HCT116 (cell line): Measurements from ENCODE around the gene ELANE. TPM values are rescaled to one million over a fixed set of nuclear protein-coding genes. Genes with fewer than 3 reads are reported as not detected.
A peak's percentile ranks its signal among the peaks of the same experiment; 100 is the strongest.

Experiments
- ATAC-seq: fragments of 200-7000 bp; cut with Tn5 transposase; 2 replicates; pipeline ENCODE4 v1.9.1; 2020; ENCODE audit warnings: mild to moderate bottlenecking, moderate library complexity
- BruUV-seq: library from RNA; stranded (reverse); fragments of 400-500 nt; replicated peaks from 2 replicates; lab custom pipeline; 2021; lab: Mats Ljungman, UMichigan
- CTCF ChIA-PET: fragments of 300-600 bp; sonication (Branson Sonifier 250); formaldehyde crosslinking; loops from one replicate; lab custom pipeline; 2021; ENCODE audit warnings: antibody characterized with exemption; lab: Charles Lee
- POLR2A ChIA-PET: fragments of 300-600, 350-600 bp; sonication (Branson Sonifier 250); formaldehyde crosslinking; loops from one replicate; lab custom pipeline; 2021; ENCODE audit warnings: antibody characterized with exemption; lab: Charles Lee
- RAD21 ChIA-PET, 2 experiments: fragments of 300-600 bp; sonication (Branson Sonifier 250); formaldehyde crosslinking; loops; one replicate each; lab custom pipeline; 2023; ENCODE audit warnings: low total read pairs in 2 of 2; ENCODE audit not compliant: uncharacterized antibody in 2 of 2, unreplicated experiment in 2 of 2, low non-redundant PET in 1 of 2; lab: Charles Lee
- DNase-seq: peaks from one replicate; pipeline ENCODE4 v3.0.0-alpha.2; 2010; ENCODE audit warnings: low read depth, low spot score
- H2AFZ ChIP-seq: fragments of 200-600 bp; shearing (Covaris generic), sonication (generic); 2 replicates; pipeline ENCODE4 v1.6.1; 2017; ENCODE audit warnings: low read depth, mixed run types, mixed read lengths, antibody characterized with exemption, low read length; ENCODE audit not compliant: poor library complexity, severe bottlenecking
- H3K27ac ChIP-seq: 2 replicates; pipeline ENCODE4 v1.5.1; 2012; ENCODE audit warnings: low read depth, low read length
- H3K27me3 ChIP-seq: fragments of 200-600 bp; sonication (generic); 2 replicates; pipeline ENCODE4 v1.6.1; 2016; ENCODE audit warnings: mixed run types, low read length, mixed read lengths; ENCODE audit not compliant: insufficient read depth
- H3K36me3 ChIP-seq, 2 experiments: fragments of 200-500 bp in 1 of 2; fragments of 200-600 bp in 1 of 2; sonication (Bioruptor generic) in 1 of 2; sonication (generic) in 1 of 2; 2 replicates each; pipeline versions ENCODE4 v1.5.1 to v1.6.1; 2014 to 2016; ENCODE audit warnings: low read length in 2 of 2, inconsistent platforms in 1 of 2, mixed read lengths in 1 of 2, mixed run types in 1 of 2; ENCODE audit not compliant: insufficient read depth in 2 of 2, control insufficient read depth in 1 of 2
- H3K4me1 ChIP-seq, 2 experiments: fragments of 200-600 bp in 1 of 2; sonication (generic) in 1 of 2; 2 replicates each; pipeline versions ENCODE4 v1.5.1 to v1.6.1; 2012 to 2017; ENCODE audit warnings: low read length in 2 of 2, inconsistent platforms in 1 of 2, mild to moderate bottlenecking in 1 of 2, mixed read lengths in 1 of 2, mixed run types in 1 of 2, moderate library complexity in 1 of 2; ENCODE audit not compliant: insufficient read depth in 2 of 2, control insufficient read depth in 1 of 2
- H3K4me2 ChIP-seq: fragments of 200-600 bp; sonication (generic); 2 replicates; pipeline ENCODE4 v1.6.1; 2017; ENCODE audit warnings: mixed run types, low read length, mixed read lengths
- H3K4me3 ChIP-seq, 2 experiments: fragments of 200-600 bp in 1 of 2; sonication (generic) in 1 of 2; replicated peaks in 1 of 2; 2 replicates each; pipeline ENCODE4 v1.5.1; 2011 to 2016; ENCODE audit warnings: low read length in 2 of 2, control low read depth in 1 of 2, low read depth in 1 of 2, mild to moderate bottlenecking in 1 of 2, mixed read lengths in 1 of 2, mixed run types in 1 of 2
- H3K79me2 ChIP-seq: fragments of 200-600 bp; sonication (generic); 2 replicates; pipeline ENCODE4 v1.6.1; 2017; ENCODE audit warnings: mild to moderate bottlenecking, mixed run types, low read length, moderate library complexity, mixed read lengths; ENCODE audit not compliant: insufficient read depth
- H3K9ac ChIP-seq: fragments of 200-600 bp; sonication (generic); 2 replicates; pipeline ENCODE4 v1.6.1; 2016; ENCODE audit warnings: low read length, mixed read lengths
- H3K9me2 ChIP-seq: fragments of 200-600 bp; sonication (generic), shearing (Covaris generic); 2 replicates; pipeline ENCODE4 v1.6.1; 2017; ENCODE audit warnings: mixed run types, mild to moderate bottlenecking, moderate library complexity; ENCODE audit not compliant: insufficient read depth
- H3K9me3 ChIP-seq, 2 experiments: fragments of 200-500 bp in 1 of 2; fragments of 200-600 bp in 1 of 2; sonication (Bioruptor generic) in 1 of 2; sonication (generic) in 1 of 2; 2 replicates each; pipeline ENCODE4 v1.6.1; 2014 to 2017; ENCODE audit warnings: low read length in 2 of 2, mixed read lengths in 2 of 2, inconsistent platforms in 1 of 2, low read depth in 1 of 2, mild to moderate bottlenecking in 1 of 2, mixed run types in 1 of 2, moderate library complexity in 1 of 2; ENCODE audit not compliant: control insufficient read depth in 1 of 2, insufficient read depth in 1 of 2
- H4K20me1 ChIP-seq: fragments of 200-600 bp; sonication (generic), shearing (Covaris generic); 2 replicates; pipeline ENCODE4 v1.6.1; 2017; ENCODE audit warnings: mixed run types, mild to moderate bottlenecking, moderate library complexity; ENCODE audit not compliant: insufficient read depth
- CEBPB ChIP-seq: IDR thresholded peaks from 2 replicates; pipeline ENCODE4 v1.6.1; 2012; ENCODE audit warnings: low read depth
- EGR1 ChIP-seq: IDR thresholded peaks from 2 replicates; pipeline ENCODE4 v1.6.1; 2012; ENCODE audit warnings: low read depth
- ELF1 ChIP-seq: IDR thresholded peaks from 2 replicates; pipeline ENCODE4 v1.6.1; 2012; ENCODE audit warnings: low read depth, borderline replicate concordance
- EZH2phosphoT487 ChIP-seq: fragments of 200-600 bp; IDR thresholded peaks from 2 replicates; pipeline ENCODE4 v1.6.1; 2018; ENCODE audit warnings: antibody characterized with exemption, borderline replicate concordance
- FOSL1 ChIP-seq: IDR thresholded peaks from 2 replicates; pipeline ENCODE4 v1.6.1; 2012; ENCODE audit warnings: low read depth
- JUND ChIP-seq: IDR thresholded peaks from 2 replicates; pipeline ENCODE4 v1.6.1; 2012
- POLR2A ChIP-seq: IDR thresholded peaks from 2 replicates; pipeline ENCODE4 v1.7.0; 2011; ENCODE audit warnings: borderline replicate concordance; ENCODE audit not compliant: insufficient read depth, insufficient read length; ENCODE audit errors: extremely low read depth
- POLR2AphosphoS5 ChIP-seq: IDR thresholded peaks from 2 replicates; pipeline ENCODE4 v1.6.1; 2011; ENCODE audit warnings: mild to moderate bottlenecking, low read depth, low read length, moderate library complexity
- RAD21 ChIP-seq: IDR thresholded peaks from 2 replicates; pipeline ENCODE4 v1.6.1; 2012; ENCODE audit warnings: low read depth, mild to moderate bottlenecking
- SP1 ChIP-seq: IDR thresholded peaks from 2 replicates; pipeline ENCODE4 v1.6.1; 2012; ENCODE audit warnings: low read depth
- SRF ChIP-seq: IDR thresholded peaks from 2 replicates; pipeline ENCODE4 v1.6.1; 2012; ENCODE audit warnings: low read depth
- TCF7L2 ChIP-seq: IDR thresholded peaks from 2 replicates; pipeline ENCODE4 v1.7.0; 2011; ENCODE audit warnings: borderline replicate concordance, inconsistent platforms; ENCODE audit not compliant: insufficient read depth, insufficient read length; ENCODE audit errors: extremely low read depth
- YY1 ChIP-seq: IDR thresholded peaks from 2 replicates; pipeline ENCODE4 v1.6.1; 2011; ENCODE audit warnings: low read length, low read depth, moderate library complexity, mild to moderate bottlenecking; ENCODE audit not compliant: insufficient replicate concordance; ENCODE audit errors: extremely low read depth
- ZFX ChIP-seq: fragments of 450-650 bp; IDR thresholded peaks from 2 replicates; pipeline ENCODE4 v1.6.1; 2017
- ZNF274 ChIP-seq: fragments of 200-500 bp; sonication (Bioruptor generic); IDR thresholded peaks from 2 replicates; pipeline ENCODE4 v1.6.1; 2014; ENCODE audit warnings: mild to moderate bottlenecking, low read depth, low read length, inconsistent platforms
- intact Hi-C: fragments of 100-400 bp; cut with micrococcal nuclease; formaldehyde crosslinking; loops from 2 replicates; pipeline ENCODE4 v1.10.0; 2022
- total RNA-seq: library from RNA; stranded (reverse); gene quantifications from one replicate; pipeline ENCODE4 v1.2.1, GENCODE V29; 2021; ENCODE audit not compliant: unreplicated experiment
- TF ChIP-seq, protein P1 (sequence below): IDR thresholded peaks from 2 replicates; pipeline ENCODE4 v1.6.1; 2012; ENCODE audit warnings: low read depth
- TF ChIP-seq, protein P2 (sequence below), 3 experiments: fragments of 200-600 bp in 1 of 3; sonication (generic) in 1 of 3; IDR thresholded peaks in 2 of 3; conservative IDR thresholded peaks in 1 of 3; 2 replicates each; pipeline ENCODE4 v1.5.1; 2012 to 2017; ENCODE audit warnings: low read depth in 2 of 3, low read length in 2 of 3, antibody characterized with exemption in 1 of 3, borderline replicate concordance in 1 of 3, control low read depth in 1 of 3, mild to moderate bottlenecking in 1 of 3, mixed read lengths in 1 of 3, mixed run types in 1 of 3, moderate library complexity in 1 of 3; ENCODE audit not compliant: insufficient read depth in 1 of 3
- TF ChIP-seq, protein P3 (sequence below): IDR thresholded peaks from 2 replicates; pipeline ENCODE4 v1.6.1; 2012
- TF ChIP-seq, protein P4 (sequence below): IDR thresholded peaks from 2 replicates; pipeline ENCODE4 v1.6.1; 2011; ENCODE audit warnings: mild to moderate bottlenecking, low read length, moderate library complexity; ENCODE audit not compliant: insufficient replicate concordance; ENCODE audit errors: extremely low read depth

Gene ELANE
- total RNA-seq, 1 experiment from 2014 or later = not detected

- Histone ChIP-seq H3K36me3 (peaks cover 5 to 18% of the 10 kb centered on the region in 2 experiments; a peak in 2 of 4 replicates), H3K9me2 (no peaks in the 10 kb centered on the region), H3K9ac (peak overlapping the region; percentile 40), H2AFZ (no peak overlapping the region), H3K79me2 (no peaks in the 10 kb centered on the region), H3K4me3 (no peak overlapping the region), H3K4me2 (peak overlapping the region; percentile 61), H3K9me3 (no peaks in the 10 kb centered on the region), H4K20me1 (no peaks in the 10 kb centered on the region), H3K27ac (peak overlapping the region; percentile 75), H3K27me3 (no peaks in the 10 kb centered on the region), H3K4me1 (peaks cover 19 to 36% of the 10 kb centered on the region in 2 experiments)
- intact Hi-C loops = no loop called here
- no peak for TF ChIP-seq SP1
- no peak for TF ChIP-seq ZNF274
- TF ChIP-seq, protein P1, sequence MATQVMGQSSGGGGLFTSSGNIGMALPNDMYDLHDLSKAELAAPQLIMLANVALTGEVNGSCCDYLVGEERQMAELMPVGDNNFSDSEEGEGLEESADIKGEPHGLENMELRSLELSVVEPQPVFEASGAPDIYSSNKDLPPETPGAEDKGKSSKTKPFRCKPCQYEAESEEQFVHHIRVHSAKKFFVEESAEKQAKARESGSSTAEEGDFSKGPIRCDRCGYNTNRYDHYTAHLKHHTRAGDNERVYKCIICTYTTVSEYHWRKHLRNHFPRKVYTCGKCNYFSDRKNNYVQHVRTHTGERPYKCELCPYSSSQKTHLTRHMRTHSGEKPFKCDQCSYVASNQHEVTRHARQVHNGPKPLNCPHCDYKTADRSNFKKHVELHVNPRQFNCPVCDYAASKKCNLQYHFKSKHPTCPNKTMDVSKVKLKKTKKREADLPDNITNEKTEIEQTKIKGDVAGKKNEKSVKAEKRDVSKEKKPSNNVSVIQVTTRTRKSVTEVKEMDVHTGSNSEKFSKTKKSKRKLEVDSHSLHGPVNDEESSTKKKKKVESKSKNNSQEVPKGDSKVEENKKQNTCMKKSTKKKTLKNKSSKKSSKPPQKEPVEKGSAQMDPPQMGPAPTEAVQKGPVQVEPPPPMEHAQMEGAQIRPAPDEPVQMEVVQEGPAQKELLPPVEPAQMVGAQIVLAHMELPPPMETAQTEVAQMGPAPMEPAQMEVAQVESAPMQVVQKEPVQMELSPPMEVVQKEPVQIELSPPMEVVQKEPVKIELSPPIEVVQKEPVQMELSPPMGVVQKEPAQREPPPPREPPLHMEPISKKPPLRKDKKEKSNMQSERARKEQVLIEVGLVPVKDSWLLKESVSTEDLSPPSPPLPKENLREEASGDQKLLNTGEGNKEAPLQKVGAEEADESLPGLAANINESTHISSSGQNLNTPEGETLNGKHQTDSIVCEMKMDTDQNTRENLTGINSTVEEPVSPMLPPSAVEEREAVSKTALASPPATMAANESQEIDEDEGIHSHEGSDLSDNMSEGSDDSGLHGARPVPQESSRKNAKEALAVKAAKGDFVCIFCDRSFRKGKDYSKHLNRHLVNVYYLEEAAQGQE = no peak
- TF ChIP-seq EGR1 = no peak
- TF ChIP-seq EZH2phosphoT487 = no peak
- TF ChIP-seq, protein P2, sequence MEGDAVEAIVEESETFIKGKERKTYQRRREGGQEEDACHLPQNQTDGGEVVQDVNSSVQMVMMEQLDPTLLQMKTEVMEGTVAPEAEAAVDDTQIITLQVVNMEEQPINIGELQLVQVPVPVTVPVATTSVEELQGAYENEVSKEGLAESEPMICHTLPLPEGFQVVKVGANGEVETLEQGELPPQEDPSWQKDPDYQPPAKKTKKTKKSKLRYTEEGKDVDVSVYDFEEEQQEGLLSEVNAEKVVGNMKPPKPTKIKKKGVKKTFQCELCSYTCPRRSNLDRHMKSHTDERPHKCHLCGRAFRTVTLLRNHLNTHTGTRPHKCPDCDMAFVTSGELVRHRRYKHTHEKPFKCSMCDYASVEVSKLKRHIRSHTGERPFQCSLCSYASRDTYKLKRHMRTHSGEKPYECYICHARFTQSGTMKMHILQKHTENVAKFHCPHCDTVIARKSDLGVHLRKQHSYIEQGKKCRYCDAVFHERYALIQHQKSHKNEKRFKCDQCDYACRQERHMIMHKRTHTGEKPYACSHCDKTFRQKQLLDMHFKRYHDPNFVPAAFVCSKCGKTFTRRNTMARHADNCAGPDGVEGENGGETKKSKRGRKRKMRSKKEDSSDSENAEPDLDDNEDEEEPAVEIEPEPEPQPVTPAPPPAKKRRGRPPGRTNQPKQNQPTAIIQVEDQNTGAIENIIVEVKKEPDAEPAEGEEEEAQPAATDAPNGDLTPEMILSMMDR (IDR thresholded peaks at IDR 0.05 in 2 of 3, conservative IDR thresholded peaks at IDR 0.05 in 1 of 3; ENCODE audit: borderline replicate concordance in 1 of 3, insufficient read depth in 1 of 3, low read depth in 2 of 3, low read length in 2 of 3) = no peak
- TF ChIP-seq RAD21 = no peak
- TF ChIP-seq, protein P3, sequence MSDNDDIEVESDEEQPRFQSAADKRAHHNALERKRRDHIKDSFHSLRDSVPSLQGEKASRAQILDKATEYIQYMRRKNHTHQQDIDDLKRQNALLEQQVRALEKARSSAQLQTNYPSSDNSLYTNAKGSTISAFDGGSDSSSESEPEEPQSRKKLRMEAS = no peak
- no peak for TF ChIP-seq SRF
- TF ChIP-seq, protein P4, sequence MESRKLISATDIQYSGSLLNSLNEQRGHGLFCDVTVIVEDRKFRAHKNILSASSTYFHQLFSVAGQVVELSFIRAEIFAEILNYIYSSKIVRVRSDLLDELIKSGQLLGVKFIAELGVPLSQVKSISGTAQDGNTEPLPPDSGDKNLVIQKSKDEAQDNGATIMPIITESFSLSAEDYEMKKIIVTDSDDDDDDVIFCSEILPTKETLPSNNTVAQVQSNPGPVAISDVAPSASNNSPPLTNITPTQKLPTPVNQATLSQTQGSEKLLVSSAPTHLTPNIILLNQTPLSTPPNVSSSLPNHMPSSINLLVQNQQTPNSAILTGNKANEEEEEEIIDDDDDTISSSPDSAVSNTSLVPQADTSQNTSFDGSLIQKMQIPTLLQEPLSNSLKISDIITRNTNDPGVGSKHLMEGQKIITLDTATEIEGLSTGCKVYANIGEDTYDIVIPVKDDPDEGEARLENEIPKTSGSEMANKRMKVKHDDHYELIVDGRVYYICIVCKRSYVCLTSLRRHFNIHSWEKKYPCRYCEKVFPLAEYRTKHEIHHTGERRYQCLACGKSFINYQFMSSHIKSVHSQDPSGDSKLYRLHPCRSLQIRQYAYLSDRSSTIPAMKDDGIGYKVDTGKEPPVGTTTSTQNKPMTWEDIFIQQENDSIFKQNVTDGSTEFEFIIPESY = no peak
- TF ChIP-seq POLR2AphosphoS5 = no peak
- TF ChIP-seq YY1 = no peak
- no peak for TF ChIP-seq CEBPB
- no peak for TF ChIP-seq FOSL1
- no peak for TF ChIP-seq ELF1
- no peak for TF ChIP-seq JUND
- TF ChIP-seq POLR2A = no peak
- TF ChIP-seq ZFX = no peak
- no peak for TF ChIP-seq TCF7L2
- ChIA-PET POLR2A (interaction anchor here (1.4 kb wide), 1 partner anchor 21 kb away, joined by 5 read pairs; the partner anchor contains the start of genes MED16 and RNU6-9), RAD21 (no interaction called here), CTCF (interaction anchor here (0.7 kb wide), 1 partner anchor 101 kb away, joined by 4 read pairs; no protein-coding TSS in a partner anchor)
- no TSS peak for BruUV-seq
- DNase-seq (no peak), ATAC-seq (no peak)
Observed at GRCh38 chr19:871446-872265, 19.6 kb downstream of the ELANE start.
